ENCODE results near the gene ADGRL2. TPM values are rescaled to one million over a fixed set of nuclear protein-coding genes. Genes with fewer than 3 reads are reported as not detected.

ADGRL2 gene
- polyA plus RNA-seq, 1 donor (not counting 4 experiments of a cell fraction or from before 2014, with no cell fraction given), result 6.6 TPM

GRCh38 chr1:81799939-81800694 lies 617 bp upstream of the ADGRL2 start:
- no peaks in the 10 kb centered on the region for H3K79me2 ChIP-seq (ENCODE audit: control insufficient read depth, insufficient read depth, low read length)
- FAIRE-seq, result no peak
- peaks cover 53% of the 10 kb centered on the region for H3K27me3 ChIP-seq (ENCODE audit: control insufficient read depth, extremely low read depth, insufficient read depth, low read length)
- no peak overlapping the region for H3K27ac ChIP-seq (ENCODE audit: control insufficient read depth, insufficient read depth, low read length)
- peaks cover 4% of the 10 kb centered on the region for H3K4me1 ChIP-seq (ENCODE audit: control insufficient read depth, extremely low read depth, insufficient read depth, low read length)
- H2AFZ ChIP-seq (ENCODE audit: control insufficient read depth, low read length), result peak overlapping the region; percentile 22
- no peaks in the 10 kb centered on the region for H3K9me3 ChIP-seq (ENCODE audit: control insufficient read depth, low read depth, low read length)
- no peaks in the 10 kb centered on the region for H3K36me3 ChIP-seq (ENCODE audit: control insufficient read depth in 2 of 2, extremely low read depth in 1 of 2, insufficient read depth in 2 of 2, low read length in 2 of 2)
- TF ChIP-seq EZH2 (IDR thresholded peaks at IDR 0.05; ENCODE audit: low read length), result peak; percentile 61
- TF ChIP-seq, protein P1, sequence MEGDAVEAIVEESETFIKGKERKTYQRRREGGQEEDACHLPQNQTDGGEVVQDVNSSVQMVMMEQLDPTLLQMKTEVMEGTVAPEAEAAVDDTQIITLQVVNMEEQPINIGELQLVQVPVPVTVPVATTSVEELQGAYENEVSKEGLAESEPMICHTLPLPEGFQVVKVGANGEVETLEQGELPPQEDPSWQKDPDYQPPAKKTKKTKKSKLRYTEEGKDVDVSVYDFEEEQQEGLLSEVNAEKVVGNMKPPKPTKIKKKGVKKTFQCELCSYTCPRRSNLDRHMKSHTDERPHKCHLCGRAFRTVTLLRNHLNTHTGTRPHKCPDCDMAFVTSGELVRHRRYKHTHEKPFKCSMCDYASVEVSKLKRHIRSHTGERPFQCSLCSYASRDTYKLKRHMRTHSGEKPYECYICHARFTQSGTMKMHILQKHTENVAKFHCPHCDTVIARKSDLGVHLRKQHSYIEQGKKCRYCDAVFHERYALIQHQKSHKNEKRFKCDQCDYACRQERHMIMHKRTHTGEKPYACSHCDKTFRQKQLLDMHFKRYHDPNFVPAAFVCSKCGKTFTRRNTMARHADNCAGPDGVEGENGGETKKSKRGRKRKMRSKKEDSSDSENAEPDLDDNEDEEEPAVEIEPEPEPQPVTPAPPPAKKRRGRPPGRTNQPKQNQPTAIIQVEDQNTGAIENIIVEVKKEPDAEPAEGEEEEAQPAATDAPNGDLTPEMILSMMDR (optimal IDR thresholded peaks at IDR 0.05 in 1 of 3, IDR thresholded peaks at IDR 0.05 in 1 of 3, conservative IDR thresholded peaks at IDR 0.05 in 1 of 3; ENCODE audit: extremely low read depth in 1 of 3, insufficient read depth in 2 of 3, low read length in 3 of 3), result no peak
- H3K9ac ChIP-seq (ENCODE audit: control insufficient read depth, extremely low read depth, insufficient read depth, low read length), result no peak overlapping the region
- DNase-seq (ENCODE audit: low read depth, low spot score), result no peak
- dilution Hi-C loops (cut with MboI; ENCODE audit: extremely low pct_ligation_motif_present, low sequenced_read_pairs), result no loop called here
- H3K4me3 ChIP-seq (ENCODE audit: control insufficient read depth in 2 of 3, extremely low read depth in 1 of 3, insufficient read depth in 2 of 3, low read depth in 1 of 3, low read length in 3 of 3), result peak overlapping the region; percentile 43 to 83 (median 56)
- H3K4me2 ChIP-seq (ENCODE audit: control insufficient read depth, extremely low read depth, insufficient read depth, low read depth, low read length), result peak overlapping the region; percentile 94
- no peaks in the 10 kb centered on the region for H3K9me1 ChIP-seq (ENCODE audit: control insufficient read depth, extremely low read depth, insufficient read depth, low read length)
- no peaks in the 10 kb centered on the region for H4K20me1 ChIP-seq (ENCODE audit: control insufficient read depth, extremely low read depth, insufficient read depth, low read length)

DNA sequence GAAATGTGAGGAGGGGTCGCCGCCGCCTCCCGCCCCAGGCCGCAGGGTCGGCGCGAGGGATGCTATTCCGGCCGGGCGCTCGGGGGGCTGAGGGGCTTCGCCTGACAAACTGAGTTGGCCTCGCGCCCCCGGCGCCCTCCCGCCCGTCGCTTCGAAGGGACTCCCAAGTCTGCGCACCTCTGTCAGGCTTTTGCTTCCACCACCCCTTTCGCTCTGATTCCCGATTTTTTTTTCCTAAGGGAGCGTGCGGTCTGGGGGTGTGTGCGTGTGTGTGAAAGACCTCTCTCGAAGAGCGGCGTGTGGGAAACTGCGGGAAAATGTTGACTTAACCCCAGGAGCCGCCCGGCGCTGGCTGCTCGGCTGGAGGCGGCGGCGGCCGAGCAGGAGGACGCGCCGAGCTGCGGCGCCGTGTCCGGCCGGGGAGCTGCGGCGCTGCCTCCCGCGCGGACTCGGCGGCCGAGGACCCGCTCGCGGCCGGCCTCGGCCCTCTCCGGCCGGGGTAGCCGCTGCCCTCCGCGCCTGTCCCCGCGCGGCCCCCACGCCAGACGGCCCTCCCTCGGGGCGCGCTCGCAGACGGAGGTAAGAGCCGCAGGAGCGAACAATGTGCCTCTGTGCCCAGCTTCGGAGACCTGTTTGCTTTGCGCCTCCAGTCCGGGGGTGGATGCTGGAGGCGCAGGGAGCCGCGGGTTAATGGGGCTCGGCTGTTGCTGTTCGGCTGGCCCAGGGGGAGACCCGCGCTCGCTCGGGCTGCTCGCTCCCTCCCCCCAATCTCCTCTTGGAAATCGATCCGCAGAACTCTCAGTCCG lies 1.1 kb downstream of the ADGRL2 start:
- TF ChIP-seq, protein P1 (optimal IDR thresholded peaks at IDR 0.05 in 1 of 3, IDR thresholded peaks at IDR 0.05 in 1 of 3, conservative IDR thresholded peaks at IDR 0.05 in 1 of 3; ENCODE audit: extremely low read depth in 1 of 3, insufficient read depth in 2 of 3, low read length in 3 of 3), result no peak
- no peak for TF ChIP-seq EZH2 (IDR thresholded peaks at IDR 0.05; ENCODE audit: low read length)
- H2AFZ ChIP-seq (ENCODE audit: control insufficient read depth, low read length), result peak overlapping the region; percentile 94
- no peaks in the 10 kb centered on the region for H3K36me3 ChIP-seq (ENCODE audit: control insufficient read depth in 2 of 2, extremely low read depth in 1 of 2, insufficient read depth in 2 of 2, low read length in 2 of 2)
- dilution Hi-C loops (cut with MboI; ENCODE audit: extremely low pct_ligation_motif_present, low sequenced_read_pairs), result no loop called here
- H3K4me1 ChIP-seq (ENCODE audit: control insufficient read depth, extremely low read depth, insufficient read depth, low read length), result peaks cover 4% of the 10 kb centered on the region
- no peaks in the 10 kb centered on the region for H4K20me1 ChIP-seq (ENCODE audit: control insufficient read depth, extremely low read depth, insufficient read depth, low read length)
- no peak overlapping the region for H3K27ac ChIP-seq (ENCODE audit: control insufficient read depth, insufficient read depth, low read length)
- FAIRE-seq (no peak), DNase-seq (ENCODE audit: low read depth, low spot score) (no peak)
- peaks cover 66% of the 10 kb centered on the region for H3K27me3 ChIP-seq (ENCODE audit: control insufficient read depth, extremely low read depth, insufficient read depth, low read length)
- no peaks in the 10 kb centered on the region for H3K9me3 ChIP-seq (ENCODE audit: control insufficient read depth, low read depth, low read length)
- H3K79me2 ChIP-seq (ENCODE audit: control insufficient read depth, insufficient read depth, low read length), result no peaks in the 10 kb centered on the region
- H3K9ac ChIP-seq (ENCODE audit: control insufficient read depth, extremely low read depth, insufficient read depth, low read length), result peak overlapping the region; percentile 28
- peak overlapping the region; percentile 43 to 83 (median 78) for H3K4me3 ChIP-seq (ENCODE audit: control insufficient read depth in 2 of 3, extremely low read depth in 1 of 3, insufficient read depth in 2 of 3, low read depth in 1 of 3, low read length in 3 of 3)
- H3K9me1 ChIP-seq (ENCODE audit: control insufficient read depth, extremely low read depth, insufficient read depth, low read length), result no peaks in the 10 kb centered on the region
- H3K4me2 ChIP-seq (ENCODE audit: control insufficient read depth, extremely low read depth, insufficient read depth, low read depth, low read length), result peak overlapping the region; percentile 94

Measured in keratinocyte (primary cell).